GM12878 (cell line): Measurements from ENCODE around the gene SLC36A1. TPM values are rescaled to one million over a fixed set of nuclear protein-coding genes. Genes with fewer than 3 reads are reported as not detected.

Experiments used
- ATAC-seq: fragments of 200-7000 bp; cut with Tn5 transposase; 3 replicates; pipeline ENCODE4 v1.9.1; 2020; ENCODE audit warnings: mild to moderate bottlenecking, moderate library complexity
- BruUV-seq: library from RNA; stranded (reverse); fragments of 400-500 nt; replicated peaks from 2 replicates; lab custom pipeline; 2021; lab: Mats Ljungman, UMichigan
- CTCF ChIA-PET: fragments of 300-600 bp; sonication (Branson Sonifier 250); formaldehyde crosslinking; extraction: SDS; loops from one replicate; lab custom pipeline; 2021; ENCODE audit warnings: inconsistent platforms; lab: Yijun Ruan, JAX
- POLR2A ChIA-PET: fragments of 350-600 bp; formaldehyde crosslinking; extraction: SDS; loops from one replicate; lab custom pipeline; 2021; ENCODE audit warnings: inconsistent platforms; lab: Charles Lee
- RAD21 ChIA-PET: fragments of 300-600 bp; sonication (Branson Sonifier 250); formaldehyde crosslinking; loops from one replicate; lab custom pipeline; 2023; ENCODE audit warnings: antibody characterized with exemption; ENCODE audit not compliant: unreplicated experiment; lab: Charles Lee
- SMC1A ChIA-PET: fragments of 300-600 bp; sonication (Branson Sonifier 250); formaldehyde crosslinking; loops from one replicate; lab custom pipeline; 2023; ENCODE audit not compliant: unreplicated experiment, uncharacterized antibody; lab: Charles Lee
- DNase-seq: peaks from one replicate; pipeline ENCODE4 v3.0.0-alpha.2; 2011; ENCODE audit warnings: low read depth, low spot score
- FAIRE-seq: peaks from 3 replicates; lab custom pipeline; 2011; peaks lifted over from hg19 to GRCh38; lab: Jason Lieb, UNC
- H2AFZ ChIP-seq: 2 replicates; pipeline ENCODE4 v1.6.0; 2011; ENCODE audit warnings: low read depth, low read length, control low read depth; ENCODE audit not compliant: control insufficient read depth
- H3K27ac ChIP-seq: 2 replicates; pipeline ENCODE4 v1.5.1; 2011; ENCODE audit warnings: control low read depth; ENCODE audit not compliant: control insufficient read depth, insufficient read depth
- H3K27me3 ChIP-seq, 2 experiments: replicated peaks in 1 of 2; 2 replicates each; pipeline versions ENCODE4 v1.6.0 to v1.6.1; 2011; ENCODE audit warnings: low read length in 1 of 2; ENCODE audit not compliant: control insufficient read depth in 2 of 2, insufficient read depth in 2 of 2
- H3K36me3 ChIP-seq, 2 experiments: 2 replicates each; pipeline ENCODE4 v1.5.1; 2011; ENCODE audit warnings: low read length in 1 of 2; ENCODE audit not compliant: control insufficient read depth in 2 of 2, insufficient read depth in 2 of 2
- H3K4me1 ChIP-seq: 2 replicates; pipeline ENCODE4 v1.6.1; 2011; ENCODE audit warnings: mild to moderate bottlenecking, low read length, moderate library complexity, mixed read lengths; ENCODE audit not compliant: control insufficient read depth, insufficient read depth
- H3K4me2 ChIP-seq: 2 replicates; pipeline ENCODE4 v1.6.0; 2011; ENCODE audit warnings: control low read depth; ENCODE audit not compliant: control insufficient read depth, insufficient read depth
- H3K4me3 ChIP-seq: fragments of 200-600 bp; sonication (generic); 2 replicates; pipeline ENCODE4 v1.5.1; 2016
- H3K79me2 ChIP-seq: 2 replicates; pipeline ENCODE4 v1.6.0; 2011; ENCODE audit warnings: low read length; ENCODE audit not compliant: control insufficient read depth, insufficient read depth
- H3K9ac ChIP-seq: 2 replicates; pipeline ENCODE4 v1.8.0; 2011; ENCODE audit warnings: low read length, control low read depth, mixed read lengths; ENCODE audit not compliant: control insufficient read depth, insufficient read depth
- H3K9me3 ChIP-seq: replicated peaks from 3 replicates; pipeline ENCODE4 v1.5.1; 2011; ENCODE audit warnings: mild to moderate bottlenecking, low read length; ENCODE audit not compliant: control insufficient read depth, insufficient read depth
- H4K20me1 ChIP-seq: 2 replicates; pipeline ENCODE4 v1.6.0; 2011; ENCODE audit not compliant: control insufficient read depth, insufficient read depth
- RAD21 ChIP-seq: IDR thresholded peaks from 2 replicates; pipeline ENCODE4 v1.6.1; 2011; ENCODE audit warnings: mild to moderate bottlenecking, low read depth, low read length, moderate library complexity; ENCODE audit not compliant: insufficient read depth
- WGBS: methylation state at CpG from one replicate; pipeline ENCODE4 v1.1.6; 2016; ENCODE audit warnings: low lambda C conversion rate; ENCODE audit not compliant: insufficient replicate concordance, insufficient coverage; ENCODE audit errors: missing lambda C conversion rate; 5-methylcytosine and 5-hydroxymethylcytosine counted together
- in situ Hi-C: fragments of 300-500 bp; cut with MboI; formaldehyde crosslinking; loops from 9 replicates; pipeline ENCODE4 v1.14.3; 2018; ENCODE audit warnings: mixed read lengths
- intact Hi-C: fragments of 100-400 bp; cut with micrococcal nuclease; formaldehyde crosslinking; loops from one replicate; pipeline ENCODE4 v1.14.2; 2022; ENCODE audit not compliant: unreplicated experiment
- polyA plus RNA-seq, 11 experiments: library from polyadenylated mRNA; depleted of rRNA in 4 of 11; unstranded in 6 of 11; stranded (reverse) in 5 of 11; fragments of >200 nt; fragmentation: Nextera tagmentation in 4 of 11; fragmentation: Illumina TruSeq in 1 of 11; extraction: Ambion mirVana in 4 of 11; extraction: Trizol in 1 of 11; gene quantifications; 1 replicate in 1 of 11; 2 replicates in 10 of 11; pipeline versions ENCODE4 v1.2.1 to v1.2.3, GENCODE V29; 2011 to 2016; ENCODE audit warnings: inconsistent platforms in 2 of 11, missing spikeins in 2 of 11, low read depth in 1 of 11
- total RNA-seq, 4 experiments: library from RNA; depleted of rRNA in 3 of 4; stranded (reverse); fragments of >200 nt in 3 of 4; fragmentation: Illumina TruSeq in 1 of 4; extraction: Trizol in 1 of 4; gene quantifications; 2 replicates each; pipeline versions ENCODE4 v1.2.1 to v1.2.3, GENCODE V29; 2013 to 2021
- TF ChIP-seq, protein P1 (sequence below): fragments of 450-650 bp; formaldehyde crosslinking; IDR thresholded peaks from 2 replicates; pipeline ENCODE4 v1.5.0; 2022; ENCODE audit warnings: mild to moderate bottlenecking, missing genetic modification characterization
- TF ChIP-seq, protein P2 (sequence below), 3 experiments: IDR thresholded peaks in 2 of 3; conservative IDR thresholded peaks in 1 of 3; 2 replicates each; pipeline ENCODE4 v1.5.1; 2011; ENCODE audit warnings: low read depth in 3 of 3, low read length in 3 of 3, mild to moderate bottlenecking in 3 of 3, control low read depth in 2 of 3, moderate library complexity in 2 of 3, inconsistent platforms in 1 of 3, mixed read lengths in 1 of 3; ENCODE audit not compliant: control insufficient read depth in 2 of 3, insufficient read depth in 1 of 3; ENCODE audit errors: extremely low read depth in 1 of 3
- TF ChIP-seq, protein P3 (sequence below): fragments of 450-650 bp; conservative IDR thresholded peaks from 2 replicates; pipeline ENCODE4 v1.6.1; 2017; ENCODE audit warnings: mild to moderate bottlenecking, moderate library complexity

SLC36A1 gene
- total and polyA plus RNA-seq, 10 of the 15 experiments (the other 5 are each of a cell fraction or from before 2014, with no cell fraction given), result 0.50 to 8.2 (median 3.5) TPM

DNA sequence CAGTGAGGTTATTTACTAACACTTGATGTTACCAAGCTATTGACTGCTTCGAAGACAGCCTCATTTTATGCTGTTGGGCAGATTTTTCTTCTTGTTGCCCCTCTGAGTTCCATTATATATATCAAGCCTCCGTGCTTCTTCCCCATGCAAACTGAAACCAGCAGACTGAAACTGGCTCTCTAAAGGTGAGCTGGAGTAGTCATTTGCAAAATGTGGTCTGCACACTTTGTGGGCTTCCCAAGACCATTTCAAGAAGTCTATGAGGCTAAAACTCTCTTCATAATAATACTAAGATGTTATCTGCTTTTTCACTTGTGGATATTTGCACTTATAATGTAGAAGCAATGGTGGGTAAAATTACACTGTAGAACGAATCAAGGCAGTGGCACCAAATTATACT, 13.9 kb downstream of the SLC36A1 start (continued):
- TF ChIP-seq, protein P1, sequence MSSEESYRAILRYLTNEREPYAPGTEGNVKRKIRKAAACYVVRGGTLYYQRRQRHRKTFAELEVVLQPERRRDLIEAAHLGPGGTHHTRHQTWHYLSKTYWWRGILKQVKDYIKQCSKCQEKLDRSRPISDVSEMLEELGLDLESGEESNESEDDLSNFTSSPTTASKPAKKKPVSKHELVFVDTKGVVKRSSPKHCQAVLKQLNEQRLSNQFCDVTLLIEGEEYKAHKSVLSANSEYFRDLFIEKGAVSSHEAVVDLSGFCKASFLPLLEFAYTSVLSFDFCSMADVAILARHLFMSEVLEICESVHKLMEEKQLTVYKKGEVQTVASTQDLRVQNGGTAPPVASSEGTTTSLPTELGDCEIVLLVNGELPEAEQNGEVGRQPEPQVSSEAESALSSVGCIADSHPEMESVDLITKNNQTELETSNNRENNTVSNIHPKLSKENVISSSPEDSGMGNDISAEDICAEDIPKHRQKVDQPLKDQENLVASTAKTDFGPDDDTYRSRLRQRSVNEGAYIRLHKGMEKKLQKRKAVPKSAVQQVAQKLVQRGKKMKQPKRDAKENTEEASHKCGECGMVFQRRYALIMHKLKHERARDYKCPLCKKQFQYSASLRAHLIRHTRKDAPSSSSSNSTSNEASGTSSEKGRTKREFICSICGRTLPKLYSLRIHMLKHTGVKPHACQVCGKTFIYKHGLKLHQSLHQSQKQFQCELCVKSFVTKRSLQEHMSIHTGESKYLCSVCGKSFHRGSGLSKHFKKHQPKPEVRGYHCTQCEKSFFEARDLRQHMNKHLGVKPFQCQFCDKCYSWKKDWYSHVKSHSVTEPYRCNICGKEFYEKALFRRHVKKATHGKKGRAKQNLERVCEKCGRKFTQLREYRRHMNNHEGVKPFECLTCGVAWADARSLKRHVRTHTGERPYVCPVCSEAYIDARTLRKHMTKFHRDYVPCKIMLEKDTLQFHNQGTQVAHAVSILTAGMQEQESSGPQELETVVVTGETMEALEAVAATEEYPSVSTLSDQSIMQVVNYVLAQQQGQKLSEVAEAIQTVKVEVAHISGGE (CRISPR knock-in tag), result no peak

DNA sequence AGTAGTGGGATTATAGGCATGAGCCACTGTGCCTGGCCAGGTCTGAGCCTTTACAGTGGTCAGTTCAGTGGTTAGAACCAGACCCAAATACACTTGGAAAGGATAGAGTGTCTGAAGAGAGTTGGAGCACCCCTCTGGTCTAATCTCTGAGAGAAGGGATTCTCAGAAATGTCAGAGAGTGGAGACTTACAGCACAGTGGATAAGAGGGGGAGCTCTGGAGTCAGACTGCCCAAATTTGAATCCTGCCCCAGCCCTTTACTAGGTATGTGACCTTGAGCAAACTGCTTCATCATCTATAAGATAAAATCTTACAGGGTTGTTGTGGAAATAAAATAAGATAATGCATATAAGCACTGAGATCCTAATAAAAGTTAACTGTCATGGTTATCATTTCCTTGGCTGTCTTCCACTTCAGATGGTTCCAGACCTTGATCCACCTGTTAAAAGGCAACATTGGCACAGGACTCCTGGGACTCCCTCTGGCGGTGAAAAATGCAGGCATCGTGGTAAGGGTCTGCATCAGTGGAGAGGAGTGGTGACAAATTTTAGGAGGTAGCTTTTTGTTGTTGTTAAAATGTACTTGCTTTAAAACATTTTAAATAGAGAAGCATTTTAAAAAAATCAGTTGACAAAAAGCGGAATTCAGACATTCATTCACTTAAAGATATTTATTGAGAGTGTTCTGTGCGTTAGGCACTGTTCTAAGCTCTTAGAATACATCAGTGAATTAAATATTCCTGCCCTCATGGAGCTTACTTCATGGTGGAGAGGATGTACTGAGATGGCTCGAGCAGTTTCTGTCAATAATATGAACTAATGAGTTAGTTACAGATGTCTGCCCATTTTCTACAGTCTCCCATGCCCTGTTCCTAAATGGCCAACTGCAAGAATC, 16.0 kb downstream of the SLC36A1 start:
- no peaks in the 10 kb centered on the region for H3K9me3 ChIP-seq
- H3K27me3 ChIP-seq, result no peaks in the 10 kb centered on the region
- ChIA-PET POLR2A (no interaction called here), CTCF (interaction anchor here (0.6 to 3.8 kb wide), 16 partner anchors 9 to 762 kb away, joined by 3 to 27 read pairs (median 3); partner anchors contain the start of genes RBM22 and SLC36A1), RAD21 (interaction anchor here (1.0 to 1.1 kb wide), 2 partner anchors 8 to 16 kb away, joined by 3 read pairs; partner anchors contain the start of gene SLC36A1), SMC1A (interaction anchor here (0.9 to 3.3 kb wide), 7 partner anchors 11 to 169 kb away, joined by 3 to 17 read pairs (median 4); partner anchors contain the start of gene SLC36A1)
- in situ Hi-C loops (no loop called here), intact Hi-C loops (no loop called here)
- peak; percentile 25 for TF ChIP-seq RAD21
- TF ChIP-seq, protein P2, sequence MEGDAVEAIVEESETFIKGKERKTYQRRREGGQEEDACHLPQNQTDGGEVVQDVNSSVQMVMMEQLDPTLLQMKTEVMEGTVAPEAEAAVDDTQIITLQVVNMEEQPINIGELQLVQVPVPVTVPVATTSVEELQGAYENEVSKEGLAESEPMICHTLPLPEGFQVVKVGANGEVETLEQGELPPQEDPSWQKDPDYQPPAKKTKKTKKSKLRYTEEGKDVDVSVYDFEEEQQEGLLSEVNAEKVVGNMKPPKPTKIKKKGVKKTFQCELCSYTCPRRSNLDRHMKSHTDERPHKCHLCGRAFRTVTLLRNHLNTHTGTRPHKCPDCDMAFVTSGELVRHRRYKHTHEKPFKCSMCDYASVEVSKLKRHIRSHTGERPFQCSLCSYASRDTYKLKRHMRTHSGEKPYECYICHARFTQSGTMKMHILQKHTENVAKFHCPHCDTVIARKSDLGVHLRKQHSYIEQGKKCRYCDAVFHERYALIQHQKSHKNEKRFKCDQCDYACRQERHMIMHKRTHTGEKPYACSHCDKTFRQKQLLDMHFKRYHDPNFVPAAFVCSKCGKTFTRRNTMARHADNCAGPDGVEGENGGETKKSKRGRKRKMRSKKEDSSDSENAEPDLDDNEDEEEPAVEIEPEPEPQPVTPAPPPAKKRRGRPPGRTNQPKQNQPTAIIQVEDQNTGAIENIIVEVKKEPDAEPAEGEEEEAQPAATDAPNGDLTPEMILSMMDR (IDR thresholded peaks at IDR 0.05 in 2 of 3, conservative IDR thresholded peaks at IDR 0.05 in 1 of 3; ENCODE audit: control insufficient read depth in 2 of 3, extremely low read depth in 1 of 3, insufficient read depth in 1 of 3, low read depth in 3 of 3, low read length in 3 of 3), result peak; percentile 25 to 39 (median 29); a peak in 4 of 6 replicates
- TF ChIP-seq, protein P3, sequence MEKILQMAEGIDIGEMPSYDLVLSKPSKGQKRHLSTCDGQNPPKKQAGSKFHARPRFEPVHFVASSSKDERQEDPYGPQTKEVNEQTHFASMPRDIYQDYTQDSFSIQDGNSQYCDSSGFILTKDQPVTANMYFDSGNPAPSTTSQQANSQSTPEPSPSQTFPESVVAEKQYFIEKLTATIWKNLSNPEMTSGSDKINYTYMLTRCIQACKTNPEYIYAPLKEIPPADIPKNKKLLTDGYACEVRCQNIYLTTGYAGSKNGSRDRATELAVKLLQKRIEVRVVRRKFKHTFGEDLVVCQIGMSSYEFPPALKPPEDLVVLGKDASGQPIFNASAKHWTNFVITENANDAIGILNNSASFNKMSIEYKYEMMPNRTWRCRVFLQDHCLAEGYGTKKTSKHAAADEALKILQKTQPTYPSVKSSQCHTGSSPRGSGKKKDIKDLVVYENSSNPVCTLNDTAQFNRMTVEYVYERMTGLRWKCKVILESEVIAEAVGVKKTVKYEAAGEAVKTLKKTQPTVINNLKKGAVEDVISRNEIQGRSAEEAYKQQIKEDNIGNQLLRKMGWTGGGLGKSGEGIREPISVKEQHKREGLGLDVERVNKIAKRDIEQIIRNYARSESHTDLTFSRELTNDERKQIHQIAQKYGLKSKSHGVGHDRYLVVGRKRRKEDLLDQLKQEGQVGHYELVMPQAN, result no peak
- WGBS, result 65% methylated on average over 5 of the region's 5 CpGs
- ATAC-seq (no peak), DNase-seq (no peak), FAIRE-seq (no peak)
- H3K36me3 ChIP-seq, result peaks cover 0 to 5% of the 10 kb centered on the region in 2 experiments; a peak in 1 of 4 replicates
- no peaks in the 10 kb centered on the region for H3K79me2 ChIP-seq
- no peak overlapping the region for H3K4me3 ChIP-seq
- no peaks in the 10 kb centered on the region for H4K20me1 ChIP-seq
- H2AFZ ChIP-seq, result no peak overlapping the region
- no peak overlapping the region for H3K27ac ChIP-seq
- H3K4me2 ChIP-seq, result no peak overlapping the region
- H3K9ac ChIP-seq, result no peak overlapping the region
- BruUV-seq, result no TSS peak
- H3K4me1 ChIP-seq, result peaks cover 9% of the 10 kb centered on the region; the same call in 1 of the 2 replicates
